Stimulated activated CD4-positive, alpha-beta T cell treated with anti-CD3 and anti-CD28 coated beads, Interleukin-1b, Interleukin-23, amount 100 ng/mL, for 24 hours (primary cell): Measurements from ENCODE around the gene INSYN2B.

Source experiments
- DNase-seq, 4 experiments: peaks; one replicate each; pipeline ENCODE4 v3.0.0-alpha.2; 2020; ENCODE audit warnings: low read depth in 4 of 4, low spot score in 1 of 4

INSYN2B gene

DNA sequence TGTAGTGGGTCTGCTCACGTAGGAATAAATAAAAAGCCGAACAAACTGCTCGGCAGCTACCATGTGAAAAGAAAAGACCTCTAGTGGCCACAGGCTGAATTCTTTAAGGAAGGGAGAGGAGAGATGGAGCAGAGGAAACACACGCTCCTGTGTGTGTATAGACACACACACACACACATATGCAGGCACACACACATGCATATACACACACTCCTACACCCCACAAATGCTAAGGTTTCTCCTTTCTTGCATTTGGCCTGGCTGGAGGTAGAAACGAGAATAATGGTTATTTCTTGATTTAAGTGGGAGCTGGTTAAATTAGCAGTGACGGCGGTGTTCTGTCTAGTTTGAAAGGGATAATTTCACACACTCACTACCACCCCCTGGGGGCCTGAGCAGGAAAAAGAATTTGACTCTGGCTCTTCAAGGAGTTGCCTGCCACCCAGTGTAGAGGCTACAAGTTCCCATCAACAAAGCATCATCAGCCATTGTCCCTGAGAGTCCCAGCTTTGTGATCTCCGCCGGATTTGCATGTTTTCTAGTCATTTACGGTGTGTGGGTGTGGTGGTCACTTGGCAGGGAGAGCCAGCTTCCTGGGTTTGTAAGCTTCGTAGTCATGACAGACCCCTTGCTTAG is at the start of gene INSYN2B:
INSYN2B (minus strand) TSS at position 78 of the 636 bp plus-strand sequence. CDS start 96,597 bp downstream, outside the sequence.
- peak in 2 of 4 experiments; percentile 4 to 8 for DNase-seq

DNA sequence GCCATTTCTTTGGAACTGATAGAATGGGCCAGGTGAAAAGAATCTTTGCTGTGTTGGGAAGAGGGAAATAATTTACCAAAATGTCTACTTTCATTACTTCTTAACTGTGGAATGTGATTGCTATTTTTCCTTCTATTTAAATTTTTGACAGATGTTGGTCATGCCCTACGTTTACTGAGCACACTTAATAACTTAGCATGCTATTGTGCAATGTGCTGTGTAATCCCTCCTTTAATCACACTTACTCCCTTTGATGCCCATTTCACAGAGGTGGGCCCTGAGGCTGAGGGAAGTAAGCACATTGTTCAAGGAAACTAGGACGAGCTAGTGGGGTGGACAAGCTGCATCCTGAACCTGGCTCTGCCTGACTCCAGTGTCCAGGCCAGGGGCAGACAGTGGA is 47.8 kb upstream of the INSYN2B start:
- no peak for DNase-seq

DNA sequence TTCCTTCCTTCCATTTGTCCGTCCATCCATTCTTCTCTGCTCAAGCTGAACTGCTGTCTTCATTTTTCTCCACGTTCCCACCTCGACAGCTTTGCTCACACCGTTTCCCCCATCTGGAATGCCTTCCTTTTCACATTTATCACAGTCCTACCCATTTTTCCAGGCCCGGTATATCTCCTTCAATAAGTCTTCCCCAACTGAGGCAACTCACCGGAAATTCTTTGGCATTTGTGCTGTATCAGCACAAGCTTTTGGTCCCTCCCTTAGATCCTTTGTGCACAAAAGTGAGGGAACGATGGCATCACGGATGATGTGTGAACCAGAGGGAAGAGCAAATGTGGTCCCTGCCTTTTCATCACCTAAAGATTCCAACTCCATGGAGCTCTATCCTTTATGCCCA is 45.6 kb upstream of the INSYN2B start:
- no peak for DNase-seq

- DNase-seq = no peak
These were observed 41.2 kb upstream of the INSYN2B start for GRCh38 chr5:170021506-170021905.

DNA sequence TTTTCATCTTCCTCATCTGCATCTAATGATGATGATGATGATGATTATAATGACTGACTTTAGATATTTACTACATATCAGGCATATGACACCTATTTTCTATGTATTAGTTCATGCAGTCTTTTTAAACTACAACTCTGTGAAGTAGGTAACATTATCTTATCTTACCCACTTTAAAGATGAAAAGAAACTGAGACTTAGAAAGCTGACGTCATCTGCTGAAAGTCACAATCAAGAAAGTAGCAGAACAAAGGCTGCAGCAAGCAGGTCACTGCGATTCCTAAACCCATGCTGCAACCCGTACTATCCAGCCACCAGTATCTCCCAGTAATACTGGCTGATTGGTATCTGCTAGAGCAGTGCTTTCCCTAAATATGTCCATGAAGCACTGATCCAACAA is 40.1 kb upstream of the INSYN2B start:
- no peak for DNase-seq

DNA sequence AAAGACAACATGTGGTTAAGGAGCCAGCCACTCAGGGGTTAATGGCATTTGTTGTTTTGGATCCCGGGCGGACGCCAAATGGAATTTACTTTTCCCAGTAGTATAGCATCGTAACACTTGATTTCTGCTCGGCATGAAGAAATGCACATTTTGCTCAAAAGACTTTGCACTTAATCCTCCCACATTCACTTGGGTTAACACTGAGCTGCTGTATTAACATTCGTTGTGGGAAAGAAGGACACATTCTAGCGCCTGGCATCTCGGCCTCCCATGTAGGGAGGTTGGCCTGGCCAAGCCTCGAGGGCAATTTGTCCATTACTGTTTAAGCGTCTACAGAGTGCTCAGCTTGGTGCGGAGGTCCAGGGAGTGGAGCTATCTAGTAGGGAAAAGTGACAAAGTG is 32.3 kb upstream of the INSYN2B start:
- DNase-seq = no peak

DNA sequence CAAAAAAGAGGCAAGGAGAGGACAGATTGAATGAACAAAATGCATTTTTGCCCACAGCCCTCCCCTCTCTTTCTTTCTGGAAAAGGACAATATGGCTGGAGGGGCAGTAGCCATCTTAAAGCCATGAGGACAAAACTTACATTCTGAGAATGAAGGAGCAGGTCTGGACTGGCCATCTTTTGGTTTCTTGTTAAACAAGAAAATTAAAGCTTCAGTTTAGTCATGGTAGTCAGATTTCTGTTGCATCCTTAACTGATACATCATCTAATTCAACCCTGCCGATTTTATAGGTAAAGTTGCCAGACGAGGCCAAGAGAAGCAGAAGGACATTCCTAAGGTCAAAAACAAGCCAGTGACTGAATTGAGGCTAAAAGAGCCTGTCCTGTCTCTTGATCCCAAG is 31.5 kb upstream of the INSYN2B start:
- DNase-seq = no peak

- no peak for DNase-seq
These were observed 30.3 kb upstream of the INSYN2B start for GRCh38 chr5:170010595-170010994.

DNA sequence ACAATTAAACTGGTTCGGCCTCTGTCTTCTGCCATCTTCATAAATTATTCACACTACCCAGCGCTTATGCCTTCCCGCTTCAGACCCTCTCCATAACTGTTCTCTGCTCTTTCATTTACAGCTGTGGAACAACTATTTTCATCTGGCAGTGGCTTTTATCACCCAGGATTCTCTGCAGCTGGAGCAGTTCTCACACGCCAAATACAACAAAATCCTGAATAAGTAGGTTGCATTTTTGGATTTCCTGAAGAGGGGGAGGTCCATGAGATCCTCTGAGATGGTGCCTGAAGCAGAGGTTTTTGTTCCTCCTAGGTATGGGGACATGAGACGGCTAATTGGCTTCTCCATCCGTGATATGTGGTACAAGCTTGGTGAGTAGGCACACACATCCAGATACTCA is 28.1 kb upstream of the INSYN2B start:
- DNase-seq = no peak

- DNase-seq = no peak
These were observed 25.7 kb upstream of the INSYN2B start for GRCh38 chr5:170006021-170006420.

GRCh38 chr5:170000155-170000554 is 19.9 kb upstream of the INSYN2B start:
- DNase-seq = no peak

GRCh38 chr5:169999621-170000020 is 19.3 kb upstream of the INSYN2B start:
- no peak for DNase-seq

- DNase-seq = no peak
These were observed 17.5 kb upstream of the INSYN2B start for GRCh38 chr5:169997798-169998197.

DNA sequence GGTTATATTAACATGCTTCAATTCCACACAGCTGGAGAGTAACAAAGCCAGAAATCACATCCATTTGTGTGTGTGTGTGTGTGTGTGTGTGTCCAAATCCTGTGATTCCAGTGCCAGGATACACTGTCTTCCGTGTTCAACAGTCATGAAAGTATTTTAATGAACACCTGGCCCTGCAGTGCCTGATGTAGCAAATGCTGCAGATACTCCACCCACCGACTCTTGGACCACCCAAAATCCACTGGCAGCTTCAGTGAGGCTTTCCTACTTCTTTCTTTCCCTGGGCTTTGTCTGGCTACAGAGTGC is 13.1 kb upstream of the INSYN2B start:
- DNase-seq = no peak

GRCh38 chr5:169992789-169993484 is 12.6 kb upstream of the INSYN2B start:
- no peak for DNase-seq

DNA sequence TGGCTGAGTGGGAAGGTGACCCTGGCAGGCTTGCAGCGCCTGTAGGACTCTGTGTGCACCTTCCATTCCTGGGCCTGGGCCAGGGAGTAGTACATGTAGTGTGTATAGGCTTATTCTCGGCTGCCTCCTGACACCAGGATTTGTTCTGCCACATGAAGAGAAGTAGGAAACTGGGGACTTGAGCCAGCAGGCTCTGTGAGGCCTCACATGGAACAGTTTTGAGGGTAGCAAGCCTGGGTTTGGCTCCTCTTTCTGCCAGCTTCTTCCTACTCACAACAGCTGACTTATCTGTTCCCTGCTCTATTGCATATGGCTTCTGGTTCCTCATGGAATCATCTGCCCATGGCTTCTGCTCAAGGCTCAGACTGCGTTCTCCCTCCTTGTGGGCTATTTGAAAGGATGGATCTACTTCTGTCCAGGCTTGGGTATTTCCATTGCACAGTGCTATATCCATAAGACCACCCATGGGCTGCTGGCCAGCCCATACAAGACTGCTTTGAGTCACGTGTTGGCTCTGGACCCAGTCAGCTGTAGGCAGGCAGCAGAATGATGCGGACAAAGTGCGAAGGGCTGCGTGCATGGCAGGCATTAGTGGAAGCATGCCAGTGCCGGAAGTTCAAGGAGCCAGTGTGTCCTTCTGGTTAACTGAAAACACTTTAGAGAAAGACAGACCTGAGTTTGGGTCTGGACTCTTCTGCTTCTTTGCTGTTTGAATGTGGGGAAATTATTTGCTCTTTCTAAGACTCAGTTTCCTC is 11.0 kb upstream of the INSYN2B start:
- no peak for DNase-seq

DNA sequence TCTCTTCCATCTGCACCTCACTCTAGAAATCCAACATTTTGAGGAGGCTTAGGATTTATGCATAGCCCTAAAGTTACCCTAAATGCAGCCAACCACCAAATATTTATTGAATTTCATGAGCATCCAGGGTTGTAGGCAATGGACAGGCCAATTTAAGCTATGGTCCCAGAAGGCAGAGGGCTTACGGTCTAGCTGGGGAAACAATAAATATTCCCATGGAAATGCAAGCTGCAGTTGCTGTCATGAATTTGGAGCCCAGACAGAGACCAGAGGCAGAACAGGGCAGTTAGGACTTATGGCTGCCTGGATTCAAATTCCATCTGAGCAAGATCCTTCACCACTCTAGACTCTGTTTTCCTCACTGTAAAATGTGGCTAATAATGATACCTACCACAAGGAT is 9.1 kb upstream of the INSYN2B start:
- no peak for DNase-seq

GRCh38 chr5:169988947-169989346 is 8.7 kb upstream of the INSYN2B start:
- DNase-seq = no peak

- DNase-seq = no peak
These were observed 7.9 kb upstream of the INSYN2B start for GRCh38 chr5:169988206-169988605.

- DNase-seq = no peak
These were observed 424 bp downstream of the INSYN2B start for GRCh38 chr5:169979871-169980270.

- no peak for DNase-seq
These were observed 1.6 kb downstream of the INSYN2B start for GRCh38 chr5:169978714-169979113.

GRCh38 chr5:169974121-169974770 is 6.0 kb downstream of the INSYN2B start:
- no peak for DNase-seq
